UCSD-AML1 (cell line): ENCODE measurements around the gene ZXDA.
"Not testable (repeated sequence)": the region's sequence is repeated elsewhere in the genome, so short reads cannot be mapped to it uniquely, and the experiment has no call there.

ENCODE experiments used
- DNase-seq: peaks from one replicate; lab custom pipeline; 2025; ENCODE audit not compliant: unreplicated experiment; lab: John Stamatoyannopoulos, UW

The ZXDA gene, protein sequence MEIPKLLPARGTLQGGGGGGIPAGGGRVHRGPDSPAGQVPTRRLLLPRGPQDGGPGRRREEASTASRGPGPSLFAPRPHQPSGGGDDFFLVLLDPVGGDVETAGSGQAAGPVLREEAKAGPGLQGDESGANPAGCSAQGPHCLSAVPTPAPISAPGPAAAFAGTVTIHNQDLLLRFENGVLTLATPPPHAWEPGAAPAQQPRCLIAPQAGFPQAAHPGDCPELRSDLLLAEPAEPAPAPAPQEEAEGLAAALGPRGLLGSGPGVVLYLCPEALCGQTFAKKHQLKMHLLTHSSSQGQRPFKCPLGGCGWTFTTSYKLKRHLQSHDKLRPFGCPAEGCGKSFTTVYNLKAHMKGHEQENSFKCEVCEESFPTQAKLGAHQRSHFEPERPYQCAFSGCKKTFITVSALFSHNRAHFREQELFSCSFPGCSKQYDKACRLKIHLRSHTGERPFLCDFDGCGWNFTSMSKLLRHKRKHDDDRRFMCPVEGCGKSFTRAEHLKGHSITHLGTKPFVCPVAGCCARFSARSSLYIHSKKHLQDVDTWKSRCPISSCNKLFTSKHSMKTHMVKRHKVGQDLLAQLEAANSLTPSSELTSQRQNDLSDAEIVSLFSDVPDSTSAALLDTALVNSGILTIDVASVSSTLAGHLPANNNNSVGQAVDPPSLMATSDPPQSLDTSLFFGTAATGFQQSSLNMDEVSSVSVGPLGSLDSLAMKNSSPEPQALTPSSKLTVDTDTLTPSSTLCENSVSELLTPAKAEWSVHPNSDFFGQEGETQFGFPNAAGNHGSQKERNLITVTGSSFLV

GRCh38 chrX:57910287-57910912, at the start of gene ZXDA:
TSS of gene ZXDA (minus strand) at chrX:57910458. CDS start at chrX:57910420, 38 bp downstream.
- DNase-seq: not testable (repeated sequence)

DNA sequence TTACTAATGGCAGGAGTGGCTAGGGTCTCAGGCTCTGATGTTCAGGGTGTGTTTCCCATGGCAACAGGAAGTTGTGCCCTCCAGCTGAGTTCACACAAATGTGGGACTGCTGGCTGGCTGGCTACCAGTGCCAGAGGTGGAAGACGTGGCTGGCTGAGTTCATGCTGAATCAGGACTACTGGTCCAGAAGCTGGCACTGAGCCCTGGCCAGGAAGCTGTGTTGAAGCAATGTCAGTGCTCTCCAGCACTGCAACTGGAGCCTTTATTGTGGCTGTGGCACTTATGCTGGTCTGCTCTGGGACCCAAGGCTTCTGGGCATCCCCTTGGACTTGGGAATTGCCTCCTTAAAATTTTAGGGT, 42.0 kb upstream of the ZXDA start:
- DNase-seq: no peak

DNA sequence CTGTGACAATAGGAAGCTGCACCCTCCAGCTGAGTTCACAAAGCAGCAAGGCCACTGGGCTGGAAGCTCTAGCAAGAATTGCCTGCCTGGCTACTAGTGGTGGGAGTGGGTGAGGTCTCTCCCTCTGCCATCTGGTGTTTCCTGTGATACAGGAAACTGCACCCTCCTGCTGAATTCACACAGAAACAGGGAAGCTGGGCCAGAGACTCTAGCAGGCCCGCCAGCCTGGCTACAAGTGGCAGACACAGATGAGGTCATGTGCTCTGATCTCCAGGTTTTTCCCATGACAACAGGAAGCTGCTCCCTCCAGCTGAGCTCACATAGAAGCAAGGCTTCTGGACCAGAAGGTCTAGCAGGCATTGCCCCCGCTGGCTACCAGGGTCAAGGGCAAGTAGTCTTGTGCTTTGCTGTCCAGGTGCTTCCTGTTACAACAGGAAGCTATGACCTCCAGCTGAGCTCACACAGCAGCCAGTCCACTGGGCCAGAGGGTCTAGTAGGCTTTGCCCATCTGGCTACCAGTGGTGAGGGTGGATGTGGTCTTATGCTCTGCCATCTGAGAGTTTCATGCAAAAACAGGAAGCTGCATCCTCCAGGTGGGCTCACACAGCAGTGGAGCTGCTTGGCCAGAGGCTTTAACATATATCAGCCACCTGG, 41.5 kb upstream of the ZXDA start:
- DNase-seq: peak; percentile 63

DNA sequence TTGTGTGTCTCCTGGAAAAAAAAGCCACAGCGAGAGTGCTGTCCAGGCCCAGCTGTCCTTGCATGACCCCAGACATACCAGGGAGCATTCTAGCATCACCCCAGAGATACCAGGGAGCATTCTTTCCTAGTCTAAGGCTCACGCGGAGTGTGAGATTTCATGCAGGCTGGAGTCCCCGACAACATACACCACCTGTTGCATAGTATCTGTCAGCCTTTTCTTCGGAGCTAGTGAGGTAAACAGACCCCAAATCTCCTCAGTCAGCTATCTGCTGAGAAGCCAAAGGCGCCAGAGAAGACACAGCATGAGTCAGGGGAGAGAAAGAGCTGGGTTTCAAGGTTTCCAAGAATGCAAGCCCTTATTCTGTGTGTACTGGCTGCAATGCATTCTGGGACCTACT, 23.1 kb upstream of the ZXDA start:
- DNase-seq: no peak

GRCh38 chrX:57932266-57932665, 22.0 kb upstream of the ZXDA start:
- no peak for DNase-seq

- no peak for DNase-seq
Observed at GRCh38 chrX:57930051-57930450, 19.8 kb upstream of the ZXDA start.

- no peak for DNase-seq
Observed at GRCh38 chrX:57929373-57929772, 19.1 kb upstream of the ZXDA start.

DNA sequence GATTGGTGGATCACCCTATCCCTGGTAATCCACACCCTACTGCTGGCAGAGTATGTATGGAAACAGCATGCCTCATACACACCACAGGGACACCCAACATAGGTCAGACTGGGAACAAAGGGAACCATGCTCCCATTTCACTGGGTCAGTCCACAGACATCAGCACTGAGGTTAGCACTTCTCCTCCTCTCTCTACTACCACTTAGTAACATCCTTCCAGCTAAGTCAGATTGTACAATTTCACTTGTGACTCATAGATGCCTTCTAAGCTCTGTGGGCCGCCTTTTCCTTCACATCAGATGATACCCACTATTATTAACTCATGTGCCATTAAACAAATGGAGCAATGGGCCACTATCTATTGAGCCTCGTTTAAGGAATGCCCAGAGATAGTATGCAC, 15.5 kb upstream of the ZXDA start:
- DNase-seq: no peak

DNA sequence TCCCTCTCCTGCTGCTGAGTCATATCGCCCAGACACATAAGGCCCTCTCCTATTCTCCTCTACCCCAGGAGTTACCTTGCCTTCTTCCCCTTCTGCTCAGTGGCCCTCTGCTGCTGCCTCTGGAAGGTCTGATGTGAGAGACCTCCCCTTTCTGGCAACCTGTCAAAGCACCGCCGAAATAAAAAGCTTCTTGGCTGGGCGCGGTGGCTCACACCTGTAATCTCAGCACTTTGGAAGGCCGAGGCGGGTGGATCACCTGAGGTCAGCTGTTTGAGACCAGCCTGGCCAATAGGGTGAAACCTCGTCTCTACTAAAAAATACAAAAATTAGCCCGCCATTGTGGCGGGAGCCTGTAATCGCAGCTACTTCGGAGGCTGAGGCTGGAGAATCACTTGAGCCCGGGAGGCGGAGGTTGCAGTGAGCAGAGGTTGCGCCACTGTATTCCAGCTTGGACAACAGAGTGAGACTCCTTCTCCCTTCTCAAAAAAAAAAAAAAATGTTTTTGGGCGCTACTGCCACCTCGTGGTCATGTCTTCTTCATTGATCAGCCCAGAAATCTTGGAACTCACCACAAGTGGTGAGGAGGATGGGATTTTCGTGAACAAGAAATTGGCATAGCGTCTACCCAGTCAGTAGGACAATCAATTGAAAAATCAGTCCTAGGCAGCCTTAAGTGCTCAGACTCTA, 8.6 kb upstream of the ZXDA start:
- DNase-seq: no peak

DNA sequence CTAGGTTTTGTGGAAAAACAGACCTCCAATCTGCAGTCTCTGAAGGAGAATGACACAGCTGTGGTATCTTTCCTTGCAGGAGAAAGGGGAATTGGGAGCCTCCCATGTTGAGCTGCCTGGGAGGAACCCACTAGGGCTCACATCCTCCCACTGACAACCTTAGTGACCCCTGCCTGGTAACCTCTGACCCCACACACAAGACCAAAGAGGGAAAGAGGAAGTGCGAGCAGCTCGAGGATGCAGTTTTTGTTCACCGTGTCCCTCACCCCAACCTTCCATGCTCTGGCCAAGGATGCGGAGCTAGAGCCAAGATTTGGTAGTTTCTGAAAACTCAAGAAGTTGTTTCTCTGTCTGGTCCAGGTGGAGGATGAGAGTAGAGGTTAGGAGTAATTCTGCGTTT, 5.4 kb upstream of the ZXDA start:
- DNase-seq: no peak

DNA sequence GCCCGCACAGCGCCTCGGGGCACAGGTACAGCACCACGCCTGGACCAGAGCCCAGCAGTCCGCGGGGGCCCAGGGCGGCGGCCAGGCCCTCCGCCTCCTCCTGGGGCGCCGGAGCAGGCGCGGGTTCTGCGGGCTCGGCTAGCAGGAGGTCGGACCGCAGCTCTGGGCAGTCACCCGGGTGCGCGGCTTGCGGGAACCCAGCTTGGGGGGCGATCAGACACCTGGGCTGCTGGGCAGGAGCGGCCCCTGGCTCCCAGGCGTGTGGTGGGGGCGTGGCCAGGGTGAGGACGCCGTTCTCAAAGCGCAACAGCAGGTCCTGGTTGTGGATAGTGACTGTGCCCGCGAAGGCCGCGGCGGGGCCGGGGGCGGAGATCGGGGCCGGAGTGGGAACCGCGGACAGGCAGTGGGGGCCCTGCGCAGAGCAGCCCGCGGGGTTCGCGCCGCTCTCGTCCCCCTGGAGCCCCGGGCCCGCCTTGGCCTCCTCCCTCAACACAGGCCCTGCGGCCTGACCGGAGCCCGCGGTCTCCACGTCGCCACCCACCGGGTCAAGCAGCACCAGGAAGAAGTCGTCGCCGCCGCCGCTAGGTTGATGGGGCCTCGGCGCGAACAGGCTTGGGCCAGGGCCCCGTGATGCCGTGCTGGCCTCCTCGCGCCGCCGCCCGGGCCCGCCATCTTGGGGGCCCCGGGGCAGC, 517 bp downstream of the ZXDA start:
- DNase-seq: not testable (repeated sequence)

DNA sequence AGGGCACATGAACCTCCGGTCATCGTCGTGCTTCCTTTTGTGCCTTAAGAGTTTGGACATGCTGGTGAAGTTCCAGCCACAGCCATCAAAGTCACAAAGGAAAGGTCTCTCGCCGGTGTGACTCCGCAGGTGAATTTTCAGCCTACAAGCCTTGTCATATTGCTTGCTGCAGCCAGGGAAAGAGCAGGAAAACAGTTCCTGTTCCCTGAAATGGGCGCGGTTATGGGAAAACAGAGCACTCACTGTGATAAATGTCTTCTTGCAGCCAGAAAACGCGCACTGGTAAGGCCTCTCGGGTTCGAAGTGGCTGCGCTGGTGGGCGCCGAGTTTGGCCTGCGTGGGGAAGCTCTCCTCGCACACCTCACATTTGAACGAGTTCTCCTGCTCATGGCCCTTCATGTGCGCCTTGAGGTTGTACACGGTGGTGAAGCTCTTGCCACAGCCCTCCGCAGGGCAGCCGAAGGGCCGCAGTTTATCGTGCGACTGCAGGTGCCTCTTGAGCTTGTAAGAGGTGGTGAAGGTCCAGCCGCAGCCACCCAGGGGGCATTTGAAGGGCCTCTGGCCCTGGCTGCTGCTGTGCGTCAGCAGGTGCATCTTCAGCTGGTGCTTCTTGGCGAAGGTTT, 1.2 kb downstream of the ZXDA start:
- DNase-seq: not testable (repeated sequence)

- DNase-seq: no peak
Observed at GRCh38 chrX:57906790-57907189, 3.5 kb downstream of the ZXDA start.

DNA sequence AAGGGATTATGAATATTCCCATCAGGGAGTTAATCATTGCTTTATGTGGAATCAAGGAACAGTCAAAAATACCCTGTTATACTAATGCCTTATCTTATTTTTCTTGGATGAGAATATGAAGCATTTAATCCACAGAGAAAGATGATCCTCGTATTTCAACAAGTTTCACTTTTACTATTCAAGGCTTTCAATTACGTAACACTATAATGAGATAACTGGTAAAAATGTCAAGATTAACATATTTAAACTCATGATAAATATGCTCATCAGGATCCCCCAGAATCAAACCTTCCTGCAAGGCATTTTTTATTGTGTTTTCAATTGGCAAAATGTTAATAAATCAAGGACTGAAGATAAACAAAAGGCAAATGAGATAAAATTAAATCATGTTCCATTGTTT, 5.1 kb downstream of the ZXDA start:
- DNase-seq: no peak

GRCh38 chrX:57904176-57904880, 5.9 kb downstream of the ZXDA start:
- DNase-seq: no peak

DNA sequence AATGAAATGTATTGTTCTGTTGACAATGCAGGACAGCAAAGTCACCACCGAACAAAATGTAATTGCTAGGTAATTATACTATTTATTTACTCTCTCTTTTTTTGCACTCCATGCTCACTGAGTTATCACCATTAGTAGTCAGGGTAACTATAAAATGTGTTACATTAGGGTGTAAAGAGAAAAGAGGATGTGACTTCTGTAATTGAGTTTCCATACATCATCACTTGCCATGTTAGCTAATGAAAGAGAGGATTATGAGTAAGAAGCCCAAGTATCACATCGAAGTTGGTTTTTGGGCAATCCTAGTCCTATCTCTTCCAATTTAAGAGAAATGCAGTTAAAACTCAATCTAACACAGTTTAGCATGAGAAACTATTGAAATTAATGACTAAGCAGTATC, 7.6 kb downstream of the ZXDA start:
- DNase-seq: no peak

DNA sequence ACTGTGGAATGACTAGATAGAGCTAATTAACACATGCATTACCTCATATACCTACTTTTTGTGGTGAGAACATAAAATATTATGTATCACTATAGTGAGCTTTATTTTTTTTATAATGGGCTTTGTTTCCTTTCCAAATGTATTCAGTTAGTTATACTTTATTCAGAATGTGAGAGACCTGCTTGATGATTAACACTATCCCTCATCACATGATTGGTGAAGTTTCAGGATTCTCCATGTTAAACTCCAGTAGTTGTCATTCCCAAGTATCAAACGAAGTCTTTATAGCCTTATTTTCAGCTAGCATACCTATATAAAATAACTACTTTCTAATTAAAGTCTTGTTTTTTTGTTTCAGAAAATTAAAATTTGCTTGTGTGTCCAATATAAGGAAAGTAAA, 8.8 kb downstream of the ZXDA start:
- no peak for DNase-seq

GRCh38 chrX:57900975-57901374, 9.3 kb downstream of the ZXDA start:
- no peak for DNase-seq

DNA sequence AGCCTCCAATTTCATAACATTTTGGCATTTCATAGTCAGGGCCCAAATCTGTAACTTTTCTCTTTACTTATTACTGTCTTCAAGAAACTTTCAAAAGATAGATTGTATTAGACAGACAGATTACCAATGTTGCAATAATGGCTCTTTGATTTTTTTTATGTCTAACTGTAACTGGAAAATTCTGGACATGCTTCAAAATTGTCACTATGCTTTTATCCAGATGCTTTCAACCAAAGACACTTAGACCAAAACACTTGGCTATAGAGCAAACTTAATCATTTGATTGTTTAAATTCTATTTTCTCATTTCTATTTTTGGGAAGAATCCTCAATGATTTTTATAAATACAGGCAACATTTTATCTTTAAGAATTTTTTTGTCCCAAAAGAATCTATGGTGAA, 10.4 kb downstream of the ZXDA start:
- no peak for DNase-seq
